IMR-90 (cell line): Measurements from ENCODE around the gene ATP1B1.

ENCODE experiments used
- CEBPB ChIP-seq: IDR thresholded peaks from 2 replicates; pipeline ENCODE4 v1.6.1; 2012; ENCODE audit warnings: low read depth, low read length, improper control_type of control experiment
- CHD1 ChIP-seq: IDR thresholded peaks from 2 replicates; pipeline ENCODE4 v1.6.1; 2012; ENCODE audit warnings: low read depth, low read length, improper control_type of control experiment
- POLR2A ChIP-seq: IDR thresholded peaks from 2 replicates; pipeline ENCODE4 v1.6.1; 2012; ENCODE audit warnings: mild to moderate bottlenecking, low read depth, low read length
- RAD21 ChIP-seq: IDR thresholded peaks from 2 replicates; pipeline ENCODE4 v1.6.1; 2012; ENCODE audit warnings: low read length, improper control_type of control experiment
- RCOR1 ChIP-seq: IDR thresholded peaks from 2 replicates; pipeline ENCODE4 v1.6.1; 2012; ENCODE audit warnings: mild to moderate bottlenecking, low read length, improper control_type of control experiment; ENCODE audit not compliant: insufficient replicate concordance
- SMC3 ChIP-seq: fragments of 150-350 bp; IDR thresholded peaks from 2 replicates; pipeline ENCODE4 v1.6.1; 2016; ENCODE audit warnings: low read depth, mild to moderate bottlenecking, antibody characterized with exemption, low read length, moderate library complexity
- USF2 ChIP-seq: fragments of 150-350 bp; IDR thresholded peaks from 2 replicates; pipeline ENCODE4 v1.6.1; 2017; ENCODE audit warnings: mild to moderate bottlenecking, antibody characterized with exemption, low read length, low read depth
- TF ChIP-seq, protein P1 (sequence below): conservative IDR thresholded peaks from 2 replicates; pipeline ENCODE4 v1.5.1; 2012; ENCODE audit warnings: mild to moderate bottlenecking, low read depth, low read length, improper control_type of control experiment

- TF ChIP-seq, protein P1, sequence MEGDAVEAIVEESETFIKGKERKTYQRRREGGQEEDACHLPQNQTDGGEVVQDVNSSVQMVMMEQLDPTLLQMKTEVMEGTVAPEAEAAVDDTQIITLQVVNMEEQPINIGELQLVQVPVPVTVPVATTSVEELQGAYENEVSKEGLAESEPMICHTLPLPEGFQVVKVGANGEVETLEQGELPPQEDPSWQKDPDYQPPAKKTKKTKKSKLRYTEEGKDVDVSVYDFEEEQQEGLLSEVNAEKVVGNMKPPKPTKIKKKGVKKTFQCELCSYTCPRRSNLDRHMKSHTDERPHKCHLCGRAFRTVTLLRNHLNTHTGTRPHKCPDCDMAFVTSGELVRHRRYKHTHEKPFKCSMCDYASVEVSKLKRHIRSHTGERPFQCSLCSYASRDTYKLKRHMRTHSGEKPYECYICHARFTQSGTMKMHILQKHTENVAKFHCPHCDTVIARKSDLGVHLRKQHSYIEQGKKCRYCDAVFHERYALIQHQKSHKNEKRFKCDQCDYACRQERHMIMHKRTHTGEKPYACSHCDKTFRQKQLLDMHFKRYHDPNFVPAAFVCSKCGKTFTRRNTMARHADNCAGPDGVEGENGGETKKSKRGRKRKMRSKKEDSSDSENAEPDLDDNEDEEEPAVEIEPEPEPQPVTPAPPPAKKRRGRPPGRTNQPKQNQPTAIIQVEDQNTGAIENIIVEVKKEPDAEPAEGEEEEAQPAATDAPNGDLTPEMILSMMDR: no peak
- no peak for TF ChIP-seq RCOR1
- no peak for TF ChIP-seq USF2
- TF ChIP-seq CEBPB: no peak
- TF ChIP-seq CHD1: no peak
- no peak; the same call in 1 of the 2 replicates for TF ChIP-seq POLR2A
- no peak for TF ChIP-seq SMC3
- no peak for TF ChIP-seq RAD21
Measured at GRCh38 chr1:169108223-169108622, 1.7 kb downstream of the ATP1B1 start.
